Natural killer cell (primary cell): ENCODE results near the gene ATOSA. TPM values are rescaled to one million over a fixed set of nuclear protein-coding genes. Genes with fewer than 3 reads are reported as not detected.

ENCODE experiments used
- ATAC-seq, 3 donors: fragments of 150-1000 bp in 2 of 3; fragments of 200-7000 bp in 1 of 3; cut with Tn5 transposase; 1 replicate in 1 of 3; 2 replicates in 2 of 3; pipeline ENCODE4 v1.10.0; 2021; ENCODE audit warnings: mild to moderate bottlenecking in 2 of 3, moderate library complexity in 2 of 3
- DNase-seq, 2 donors: peaks; one replicate each; pipeline versions ENCODE4 v3.0.0 to v3.0.0-alpha.2; 2013 to 2021; ENCODE audit warnings: mixed read lengths in 1 of 2
- H3K27ac ChIP-seq: one replicate; pipeline ENCODE4 v1.5.1; 2013; ENCODE audit warnings: mild to moderate bottlenecking, low read length
- H3K27me3 ChIP-seq: one replicate; pipeline ENCODE4 v1.6.1; 2013; ENCODE audit warnings: low read length; ENCODE audit not compliant: control insufficient read depth, insufficient read depth
- H3K36me3 ChIP-seq: one replicate; pipeline ENCODE4 v1.6.1; 2013; ENCODE audit warnings: low read length; ENCODE audit not compliant: control insufficient read depth, insufficient read depth
- H3K4me1 ChIP-seq: one replicate; pipeline ENCODE4 v1.6.1; 2013; ENCODE audit warnings: low read length; ENCODE audit not compliant: control insufficient read depth, insufficient read depth
- H3K4me3 ChIP-seq: one replicate; pipeline ENCODE4 v1.5.1; 2013; ENCODE audit warnings: low read length
- H3K9me3 ChIP-seq: one replicate; pipeline ENCODE4 v1.6.1; 2013; ENCODE audit warnings: low read length; ENCODE audit not compliant: control insufficient read depth, insufficient read depth
- H3K27ac Mint-ChIP-seq, 2 donors: one replicate each; pipeline ENCODE4 v1.8.0; 2022; ENCODE audit warnings: mild to moderate bottlenecking in 2 of 2, mixed read lengths in 2 of 2, moderate library complexity in 1 of 2
- H3K27me3 Mint-ChIP-seq, 2 donors: one replicate each; pipeline ENCODE4 v1.8.0; 2022; ENCODE audit warnings: low read depth in 2 of 2, mixed read lengths in 2 of 2
- H3K36me3 Mint-ChIP-seq: one replicate; pipeline ENCODE4 v1.8.0; 2022; ENCODE audit warnings: mixed read lengths
- H3K4me1 Mint-ChIP-seq, 2 donors: one replicate each; pipeline ENCODE4 v1.8.0; 2022; ENCODE audit warnings: mixed read lengths in 2 of 2
- H3K4me3 Mint-ChIP-seq: one replicate; pipeline ENCODE4 v1.8.0; 2022; ENCODE audit warnings: mild to moderate bottlenecking, moderate library complexity, mixed read lengths
- H3K9me3 Mint-ChIP-seq, 2 donors: one replicate each; pipeline ENCODE4 v1.8.0; 2022; ENCODE audit warnings: mixed read lengths in 2 of 2
- CTCF ChIP-seq: fragments of 200-600 bp; IDR thresholded peaks from one replicate; pipeline ENCODE4 v1.8.0; 2022; ENCODE audit warnings: antibody characterized with exemption
- WGBS: methylation state at CpG from one replicate; pipeline ENCODE4 v1.1.7; 2013; ENCODE audit warnings: missing lambda C conversion rate; ENCODE audit not compliant: insufficient coverage; 5-methylcytosine and 5-hydroxymethylcytosine counted together
- intact Hi-C: fragments of 100-400 bp; cut with micrococcal nuclease; formaldehyde crosslinking; loops from one replicate; pipeline ENCODE4 v1.14.2; 2022
- total RNA-seq, 4 donors: library from RNA; stranded (reverse); fragments of 120-200 nt in 1 of 4; gene quantifications; one replicate each; pipeline versions ENCODE4 v1.2.3 to v1.2.4, GENCODE V29; 2013 to 2022

The ATOSA gene
- total RNA-seq, 3 donors from 2014 or later (not counting 1 experiment from before 2014, with no cell fraction given): 107 to 127 (median 114) TPM

DNA sequence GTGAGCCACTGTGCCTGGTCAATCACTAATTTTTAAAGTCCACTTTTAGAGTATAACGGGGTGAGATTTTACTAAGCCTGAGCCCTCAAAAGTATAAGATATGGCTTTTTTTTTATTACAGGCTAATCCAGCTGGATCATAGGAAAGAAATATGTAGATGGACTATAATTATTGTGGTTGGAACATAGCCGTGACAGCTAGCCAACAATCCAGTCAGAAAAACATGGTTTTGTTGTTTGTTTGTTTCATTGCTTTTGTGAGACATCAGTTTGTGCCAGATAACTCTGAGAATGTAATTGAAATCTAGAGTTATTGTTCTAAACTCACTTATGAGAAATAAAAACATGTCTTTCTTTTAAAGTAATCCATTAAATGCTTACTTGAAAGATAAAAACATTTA lies 37.3 kb upstream of the ATOSA start:
- Histone ChIP-seq H3K27me3 (no peaks in the 10 kb centered on the region), H3K4me1 (no peaks in the 10 kb centered on the region), H3K4me3 (no peak overlapping the region), H3K27ac (no peak overlapping the region), H3K36me3 (no peaks in the 10 kb centered on the region), H3K9me3 (no peaks in the 10 kb centered on the region)
- Mint-ChIP-seq H3K4me3 (no peak overlapping the region), H3K27me3 (peaks cover 0 to 2% of the 10 kb centered on the region in 2 donors), H3K4me1 (no peaks in the 10 kb centered on the region), H3K9me3 (no peaks in the 10 kb centered on the region), H3K36me3 (no peaks in the 10 kb centered on the region), H3K27ac (no peak overlapping the region)
- no peak for DNase-seq
- no peak for ATAC-seq
- intact Hi-C loops: no loop called here
- TF ChIP-seq CTCF: no peak
- 50% methylated on average over 2 of the region's 2 CpGs for WGBS

DNA sequence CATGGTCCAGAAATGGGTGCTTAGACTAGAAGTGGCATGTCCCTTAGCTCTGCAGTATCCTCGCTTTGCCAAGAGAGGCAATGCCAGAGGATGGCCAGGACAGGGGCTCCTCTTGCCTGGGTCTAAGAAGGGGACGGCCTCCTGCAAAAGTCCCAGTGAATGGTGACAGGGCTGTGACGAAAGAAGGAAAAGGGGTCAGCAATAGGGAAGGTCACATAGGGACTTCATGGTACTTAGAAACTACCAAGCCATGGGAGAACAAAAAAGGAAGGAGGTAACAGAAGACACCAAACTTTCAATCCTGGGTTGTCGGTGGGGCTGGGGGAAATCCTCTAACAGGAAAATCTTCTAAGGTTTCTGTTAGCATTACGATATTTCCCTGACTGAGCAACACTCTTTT lies 36.2 kb upstream of the ATOSA start:
- H3K4me1 ChIP-seq: no peaks in the 10 kb centered on the region
- H3K27ac ChIP-seq: no peak overlapping the region
- H3K36me3 Mint-ChIP-seq: no peaks in the 10 kb centered on the region
- no peaks in the 10 kb centered on the region for H3K27me3 ChIP-seq
- WGBS: 73% methylated on average over 5 of the region's 5 CpGs
- intact Hi-C loops: no loop called here
- H3K27me3 Mint-ChIP-seq: peaks cover 0 to 2% of the 10 kb centered on the region in 2 donors
- DNase-seq (no peak), ATAC-seq (no peak)
- no peaks in the 10 kb centered on the region for H3K4me1 Mint-ChIP-seq
- H3K27ac Mint-ChIP-seq: no peak overlapping the region
- no peak for TF ChIP-seq CTCF
- no peak overlapping the region for H3K4me3 Mint-ChIP-seq
- no peaks in the 10 kb centered on the region for H3K9me3 ChIP-seq
- no peaks in the 10 kb centered on the region for H3K9me3 Mint-ChIP-seq
- H3K4me3 ChIP-seq: no peak overlapping the region
- H3K36me3 ChIP-seq: no peaks in the 10 kb centered on the region

GRCh38 chr15:52714968-52715367 lies 35.8 kb upstream of the ATOSA start:
- no peak overlapping the region for H3K4me3 Mint-ChIP-seq
- Histone ChIP-seq H3K27ac (no peak overlapping the region), H3K27me3 (no peaks in the 10 kb centered on the region), H3K36me3 (no peaks in the 10 kb centered on the region), H3K4me3 (no peak overlapping the region), H3K4me1 (no peaks in the 10 kb centered on the region), H3K9me3 (no peaks in the 10 kb centered on the region)
- no peaks in the 10 kb centered on the region for H3K9me3 Mint-ChIP-seq
- no peak for DNase-seq
- no peak overlapping the region for H3K27ac Mint-ChIP-seq
- ATAC-seq: no peak
- no peaks in the 10 kb centered on the region for H3K4me1 Mint-ChIP-seq
- WGBS: 75% methylated on average over 3 of the region's 3 CpGs
- no peaks in the 10 kb centered on the region for H3K36me3 Mint-ChIP-seq
- H3K27me3 Mint-ChIP-seq: peaks cover 0 to 2% of the 10 kb centered on the region in 2 donors
- no peak for TF ChIP-seq CTCF
- intact Hi-C loops: no loop called here

GRCh38 chr15:52710708-52711389 lies 31.7 kb upstream of the ATOSA start:
- Mint-ChIP-seq H3K9me3 (no peaks in the 10 kb centered on the region), H3K27me3 (peaks cover 0 to 20% of the 10 kb centered on the region in 2 donors), H3K27ac (no peak overlapping the region), H3K4me3 (no peak overlapping the region), H3K36me3 (no peaks in the 10 kb centered on the region), H3K4me1 (no peaks in the 10 kb centered on the region)
- DNase-seq (no peak), ATAC-seq (no peak)
- Histone ChIP-seq H3K36me3 (no peaks in the 10 kb centered on the region), H3K9me3 (no peaks in the 10 kb centered on the region), H3K4me3 (no peak overlapping the region), H3K27me3 (no peaks in the 10 kb centered on the region), H3K27ac (no peak overlapping the region), H3K4me1 (no peaks in the 10 kb centered on the region)
- WGBS: 100% methylated on average over 1 of the region's 2 CpGs
- TF ChIP-seq CTCF: no peak
- intact Hi-C loops: no loop called here
